BLaER1 treated with 17β-estradiol and CSF1 and Interleukin-3, amounts not matched to agents 10 nM and 100 nM (cell line): ENCODE results near the gene UGDH.
A peak's percentile ranks its signal among the peaks of the same experiment; 100 is the strongest.
"Not testable (repeated sequence)": the region's sequence is repeated elsewhere in the genome, so short reads cannot be mapped to it uniquely, and the experiment has no call there.

Source experiments
- H3K27ac ChIP-seq, 11 experiments: shearing (Covaris generic); formaldehyde crosslinking; 2 replicates each; pipeline ENCODE4 v1.8.1; 2022
- H3K27me3 ChIP-seq, 11 experiments: shearing (Covaris generic); formaldehyde crosslinking; 2 replicates each; pipeline ENCODE4 v1.8.1; 2022
- H3K36me3 ChIP-seq, 11 experiments: shearing (Covaris generic); formaldehyde crosslinking; 2 replicates each; pipeline ENCODE4 v1.8.1; 2022
- H3K4me1 ChIP-seq, 10 experiments: shearing (Covaris generic); formaldehyde crosslinking; 2 replicates each; pipeline ENCODE4 v1.8.1; 2022
- H3K4me2 ChIP-seq, 11 experiments: shearing (Covaris generic); formaldehyde crosslinking; 2 replicates each; pipeline ENCODE4 v1.8.1; 2022
- H3K4me3 ChIP-seq, 10 experiments: shearing (Covaris generic); formaldehyde crosslinking; 2 replicates each; pipeline ENCODE4 v1.8.1; 2022
- H3K9ac ChIP-seq, 11 experiments: shearing (Covaris generic); formaldehyde crosslinking; 2 replicates each; pipeline ENCODE4 v1.8.1; 2022
- H3K9me3 ChIP-seq, 11 experiments: shearing (Covaris generic); formaldehyde crosslinking; replicated peaks in 1 of 11; 2 replicates each; pipeline ENCODE4 v1.8.1; 2022
- H4K20me1 ChIP-seq, 11 experiments: shearing (Covaris generic); formaldehyde crosslinking; 2 replicates each; pipeline ENCODE4 v1.8.1; 2022
- Cebpa-rat ChIP-seq, 11 experiments: shearing (Covaris generic); IDR thresholded peaks; 2 replicates each; pipeline ENCODE4 v1.8.1; 2022

Gene UGDH

GRCh38 chr4:39562792-39563191, 35.6 kb upstream of the UGDH start:
- Histone ChIP-seq H3K9ac (no peak overlapping the region), H3K27ac (no peak overlapping the region), H3K4me1 (peaks cover 0 to 6% (median 0%) of the 10 kb centered on the region in 10 experiments; a peak in 2 of 20 replicates), H4K20me1 (0 out of 22 replicates have a peak, but pooled peaks cover 0 to 3% (median 0%) of the 10 kb centered on the region in 11 experiments), H3K4me2 (no peak overlapping the region), H3K36me3 (peaks cover 19 to 46% (median 26%) of the 10 kb centered on the region in 11 experiments; a peak in 20 of 22 replicates), H3K27me3 (no peaks in the 10 kb centered on the region), H3K4me3 (no peak overlapping the region), H3K9me3 (peaks cover 13 to 24% (median 20%) of the 10 kb centered on the region in 11 experiments; a peak in 21 of 22 replicates)
- no peak for TF ChIP-seq Cebpa-rat (IDR thresholded peaks at IDR 0.05)

- no peak overlapping the region for H3K9ac ChIP-seq
- no peak overlapping the region for H3K4me3 ChIP-seq
- H4K20me1 ChIP-seq = 0 out of 22 replicates have a peak, but pooled peaks cover 0 to 3% (median 0%) of the 10 kb centered on the region in 11 experiments
- no peak overlapping the region for H3K4me2 ChIP-seq
- no peak overlapping the region for H3K27ac ChIP-seq
- peaks cover 0 to 1% (median 0%) of the 10 kb centered on the region in 11 experiments; a peak in 1 of 22 replicates for H3K9me3 ChIP-seq
- H3K36me3 ChIP-seq = peaks cover 2 to 40% (median 15%) of the 10 kb centered on the region in 11 experiments; a peak in 16 of 22 replicates
- TF ChIP-seq Cebpa-rat (IDR thresholded peaks at IDR 0.05) = no peak
- H3K27me3 ChIP-seq = no peaks in the 10 kb centered on the region
- H3K4me1 ChIP-seq = peaks cover 0 to 6% (median 0%) of the 10 kb centered on the region in 10 experiments; a peak in 2 of 20 replicates
Observed at GRCh38 chr4:39559626-39560025, 32.4 kb upstream of the UGDH start.

DNA sequence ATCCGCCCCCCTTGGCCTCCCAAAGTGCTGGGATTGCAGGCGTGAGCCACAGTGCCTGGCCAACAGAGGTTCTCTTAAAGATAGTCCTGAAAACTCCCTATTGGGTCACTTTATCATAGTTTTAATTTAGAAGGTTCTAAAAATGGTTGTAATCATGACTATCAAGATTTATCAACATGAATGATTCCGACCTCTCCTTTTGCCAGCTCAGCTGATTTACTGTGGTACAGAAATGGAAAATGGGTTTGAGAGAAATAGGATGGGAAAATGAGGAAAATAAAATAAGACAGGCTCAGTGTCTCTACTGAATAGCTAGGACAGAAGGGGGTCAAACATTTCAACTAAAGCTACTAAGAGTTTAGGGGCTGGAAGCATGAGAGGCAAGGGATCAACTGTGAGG, 28.2 kb upstream of the UGDH start:
- no peaks in the 10 kb centered on the region for H3K4me1 ChIP-seq
- H3K36me3 ChIP-seq = peaks cover 0 to 55% (median 18%) of the 10 kb centered on the region in 11 experiments; a peak in 13 of 22 replicates
- no peak for TF ChIP-seq Cebpa-rat (IDR thresholded peaks at IDR 0.05)
- H3K9me3 ChIP-seq = no peaks in the 10 kb centered on the region
- no peaks in the 10 kb centered on the region for H3K27me3 ChIP-seq
- 0 out of 22 replicates have a peak, but pooled peaks cover 0 to 3% (median 0%) of the 10 kb centered on the region in 11 experiments for H4K20me1 ChIP-seq
- no peak overlapping the region for H3K4me3 ChIP-seq
- no peak overlapping the region for H3K27ac ChIP-seq
- H3K9ac ChIP-seq = no peak overlapping the region
- H3K4me2 ChIP-seq = no peak overlapping the region

DNA sequence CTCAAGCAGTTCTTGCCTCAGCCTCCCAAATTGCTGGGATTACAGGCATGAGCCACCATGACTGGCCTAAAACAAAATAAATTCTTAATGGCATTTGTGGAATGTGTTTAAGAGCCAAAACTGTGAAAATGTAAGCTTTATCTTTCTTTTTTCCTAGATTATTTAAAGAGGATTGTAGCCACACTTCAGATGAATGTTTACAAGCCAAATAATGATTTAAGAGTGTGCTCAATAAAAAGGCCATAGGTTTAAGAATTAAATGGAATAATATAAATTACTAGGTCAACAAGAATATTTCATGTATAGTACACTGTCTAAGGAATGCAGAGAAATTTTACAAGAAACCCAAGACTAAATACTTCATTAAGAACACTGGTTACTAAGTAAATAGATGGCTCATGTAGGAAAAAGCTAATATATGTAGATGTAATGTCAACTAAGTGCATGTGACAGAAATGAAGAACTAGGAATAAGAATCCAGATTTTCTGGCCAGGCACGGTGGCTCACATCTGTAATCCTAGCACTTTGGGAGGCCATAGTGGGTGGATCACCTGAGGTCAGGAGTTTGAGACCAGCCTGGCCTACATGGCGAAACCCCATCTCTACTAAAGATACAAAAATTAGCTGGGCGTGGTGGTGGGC, 21.3 kb upstream of the UGDH start:
- TF ChIP-seq Cebpa-rat (IDR thresholded peaks at IDR 0.05) = no peak
- Histone ChIP-seq H3K27ac (no peak overlapping the region), H3K4me1 (no peaks in the 10 kb centered on the region)

GRCh38 chr4:39544580-39545315, 17.5 kb upstream of the UGDH start:
- H3K4me3 ChIP-seq = no peak overlapping the region

More for the DNA sequence above, 21.3 kb upstream of the UGDH start:
- Histone ChIP-seq H3K27me3 (no peaks in the 10 kb centered on the region), H3K36me3 (peaks cover 0 to 25% (median 6%) of the 10 kb centered on the region in 11 experiments; a peak in 10 of 22 replicates), H3K4me2 (no peak overlapping the region), H3K4me3 (no peak overlapping the region), H3K9ac (no peak overlapping the region), H3K9me3 (peaks cover 5 to 10% (median 9%) of the 10 kb centered on the region in 11 experiments; a peak in 16 of 22 replicates), H4K20me1 (no peaks in the 10 kb centered on the region)

DNA sequence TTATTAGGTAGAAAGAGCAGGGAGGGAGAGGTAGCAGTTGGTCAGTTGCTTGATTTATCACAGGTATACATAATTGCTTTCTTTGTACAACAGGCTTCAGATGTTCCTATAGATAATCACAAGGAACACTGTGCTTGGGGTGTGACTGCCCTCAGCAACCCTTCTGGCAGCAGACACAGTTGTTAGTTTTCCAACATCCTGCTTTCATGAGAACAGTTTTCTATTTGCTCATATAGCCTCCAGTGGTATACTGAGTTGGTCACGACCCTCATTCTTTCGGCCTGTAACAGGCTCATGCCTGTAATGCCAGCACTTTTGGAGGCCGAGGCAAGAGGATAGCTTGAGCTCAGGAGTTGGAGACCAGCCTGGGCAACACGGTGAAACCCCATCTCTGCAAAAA, 16.8 kb upstream of the UGDH start:
- Histone ChIP-seq H3K36me3 (peaks cover 0 to 15% (median 5%) of the 10 kb centered on the region in 11 experiments; a peak in 7 of 22 replicates), H3K4me1 (peaks cover 4 to 22% (median 15%) of the 10 kb centered on the region in 10 experiments; a peak in 17 of 20 replicates), H3K9me3 (peaks cover 5 to 13% (median 10%) of the 10 kb centered on the region in 11 experiments; a peak in 16 of 22 replicates)
- H3K27ac ChIP-seq, H3K4me2 ChIP-seq, H4K20me1 ChIP-seq, H3K27me3 ChIP-seq, H3K9ac ChIP-seq, H3K4me3 ChIP-seq: not testable (repeated sequence)

More at GRCh38 chr4:39544580-39545315, 17.5 kb upstream of the UGDH start:
- Histone ChIP-seq H3K4me1 (peaks cover 4 to 22% (median 15%) of the 10 kb centered on the region in 10 experiments; a peak in 17 of 20 replicates), H3K9me3 (peaks cover 5 to 13% (median 10%) of the 10 kb centered on the region in 11 experiments; a peak in 16 of 22 replicates), H3K27ac (no peak overlapping the region), H3K36me3 (peaks cover 0 to 15% (median 5%) of the 10 kb centered on the region in 11 experiments; a peak in 7 of 22 replicates), H3K4me2 (no peak overlapping the region), H3K9ac (no peak overlapping the region), H3K27me3 (no peaks in the 10 kb centered on the region), H4K20me1 (no peaks in the 10 kb centered on the region)
- no peak for TF ChIP-seq Cebpa-rat (IDR thresholded peaks at IDR 0.05)

GRCh38 chr4:39543034-39543433, 15.8 kb upstream of the UGDH start:
- TF ChIP-seq Cebpa-rat (IDR thresholded peaks at IDR 0.05) = no peak
- Histone ChIP-seq H3K9ac (no peak overlapping the region), H3K27ac (no peak overlapping the region), H3K4me1 (peaks cover 4 to 22% (median 15%) of the 10 kb centered on the region in 10 experiments; a peak in 17 of 20 replicates), H3K9me3 (peaks cover 5 to 13% (median 10%) of the 10 kb centered on the region in 11 experiments; a peak in 16 of 22 replicates), H3K4me3 (no peak overlapping the region), H3K36me3 (peaks cover 0 to 11% (median 5%) of the 10 kb centered on the region in 11 experiments; a peak in 7 of 22 replicates), H4K20me1 (no peaks in the 10 kb centered on the region; a peak in 1 of 22 replicates), H3K27me3 (no peaks in the 10 kb centered on the region), H3K4me2 (peak overlapping the region in 7 of 11 experiments; percentile 42 to 70 (median 53); a peak in 11 of 22 replicates)

DNA sequence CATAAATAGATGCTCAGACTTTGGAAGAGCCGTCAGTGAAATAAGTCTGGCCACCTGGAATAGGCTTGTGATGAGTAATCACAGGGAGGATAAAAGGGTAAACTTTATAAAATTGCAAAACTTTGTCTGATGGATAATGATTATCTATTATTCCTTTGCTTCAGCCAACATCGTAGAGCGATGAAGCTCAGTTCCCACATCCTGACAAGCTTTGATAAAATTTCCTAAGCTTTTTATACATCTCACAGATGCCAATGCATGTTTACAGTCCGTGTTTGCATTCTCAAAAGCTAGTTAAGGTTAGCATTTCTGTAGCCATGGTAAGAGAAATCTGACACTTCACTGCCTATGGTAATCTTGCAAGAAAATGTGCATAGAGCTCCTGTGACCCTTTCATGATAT, 15.4 kb upstream of the UGDH start:
- Histone ChIP-seq H3K36me3 (peaks cover 0 to 11% (median 5%) of the 10 kb centered on the region in 11 experiments; a peak in 7 of 22 replicates), H3K4me2 (peak overlapping the region in 8 of 11 experiments; percentile 15 to 70 (median 53); a peak in 17 of 22 replicates), H4K20me1 (no peaks in the 10 kb centered on the region; a peak in 1 of 22 replicates), H3K4me3 (no peak overlapping the region), H3K27ac (0 out of 22 replicates have a peak overlapping the region, but pooled peaks of 1 of the 11 experiments have one; percentile 1), H3K27me3 (no peaks in the 10 kb centered on the region), H3K9me3 (peaks cover 5 to 13% (median 10%) of the 10 kb centered on the region in 11 experiments; a peak in 16 of 22 replicates), H3K9ac (0 out of 22 replicates have a peak overlapping the region, but pooled peaks of 2 of the 11 experiments have one; percentile 7 to 23), H3K4me1 (peaks cover 4 to 22% (median 15%) of the 10 kb centered on the region in 10 experiments; a peak in 17 of 20 replicates)
- TF ChIP-seq Cebpa-rat (IDR thresholded peaks at IDR 0.05) = no peak
